ENCODE results near the gene AXIN1. TPM values are rescaled to one million over a fixed set of nuclear protein-coding genes. Genes with fewer than 3 reads are reported as not detected.
A peak's percentile ranks its signal among the peaks of the same experiment; 100 is the strongest.
"Not testable (repeated sequence)": the region's sequence is repeated elsewhere in the genome, so short reads cannot be mapped to it uniquely, and the experiment has no call there.

Gene AXIN1
- total RNA-seq, 2 experiments from 2014 or later: 20.0 to 23.8 TPM

DNA sequence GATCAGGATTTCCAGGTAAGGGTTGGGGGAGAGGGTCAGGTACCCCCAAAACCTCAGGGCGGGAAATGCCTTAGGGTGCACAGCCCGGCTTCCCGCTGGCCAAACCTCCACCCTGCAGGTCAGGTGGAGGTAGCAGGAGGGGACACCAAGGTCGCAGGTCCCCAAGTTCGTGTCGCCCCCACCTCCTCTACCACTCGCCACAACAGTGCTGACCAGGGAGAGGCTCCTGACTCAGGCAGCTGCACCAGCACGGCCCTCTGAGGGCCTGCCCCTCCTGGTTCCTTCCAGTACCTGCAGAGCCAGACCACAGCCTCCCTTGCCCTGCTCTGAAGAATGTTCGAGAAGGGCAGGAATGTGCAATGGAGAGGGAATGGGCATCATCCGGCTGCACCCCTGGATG, 14.0 kb upstream of the AXIN1 start:
- Mint-ChIP-seq H3K9me3 (ENCODE audit: low read depth) (no peaks in the 10 kb centered on the region), H3K36me3 (ENCODE audit: low read depth) (peaks cover 10% of the 10 kb centered on the region), H3K4me1 (peaks cover 20% of the 10 kb centered on the region), H3K27me3 (peaks cover 5% of the 10 kb centered on the region), H3K4me3 (no peak overlapping the region), H3K27ac (no peak overlapping the region)
- intact Hi-C loops (cut with DNase I, micrococcal nuclease): no loop called here
- ATAC-seq: no peak
- CTCF ChIA-PET: no interaction called here
- POLR2A ChIA-PET: no interaction called here
- no peak for DNase-seq

DNA sequence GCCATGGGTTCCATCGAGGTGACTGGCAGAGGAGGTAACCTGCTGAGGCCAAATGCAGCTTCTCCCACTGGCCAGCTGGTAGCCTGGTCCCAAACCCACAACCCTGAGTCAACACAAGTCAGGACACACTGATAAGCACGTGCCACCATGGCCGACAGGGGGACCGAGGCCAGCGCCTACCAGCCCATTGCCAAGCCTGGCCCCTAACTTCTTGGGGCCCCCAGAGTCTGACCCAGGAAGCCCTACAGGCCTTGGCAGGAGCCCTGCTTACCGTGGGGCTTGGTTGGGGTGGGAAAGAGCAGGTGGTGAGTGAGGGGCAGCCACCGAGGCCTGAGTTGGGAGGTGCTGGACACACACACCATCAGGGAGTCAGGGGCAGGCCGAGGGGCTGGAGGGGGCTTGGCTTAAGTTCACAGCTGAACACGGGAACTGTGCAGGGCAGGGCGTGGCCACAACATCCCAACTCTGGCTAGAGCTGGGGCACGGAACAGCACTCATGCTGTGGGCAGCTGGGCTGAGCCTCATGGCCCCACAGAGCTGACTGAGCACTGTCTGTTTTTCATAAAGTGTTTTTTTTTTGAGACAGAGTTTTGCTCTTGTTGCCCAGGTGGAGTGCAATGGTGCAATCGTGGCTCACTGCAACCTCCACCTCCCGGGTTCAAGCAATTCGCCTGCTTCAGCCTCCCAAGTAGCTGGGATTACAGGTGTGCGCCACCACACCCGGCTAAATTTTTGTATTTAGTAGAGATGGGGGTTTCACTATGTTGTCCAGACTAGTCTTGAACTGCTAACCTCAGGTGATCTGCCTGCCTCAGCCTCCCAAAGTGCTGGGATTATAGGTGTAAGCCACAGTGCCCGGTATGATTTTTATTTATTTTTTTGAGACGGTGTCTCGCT, 12.3 kb upstream of the AXIN1 start:
- H3K4me3 Mint-ChIP-seq: no peak overlapping the region
- POLR2A ChIA-PET: no interaction called here
- H3K27me3 Mint-ChIP-seq: peaks cover 5% of the 10 kb centered on the region
- H3K9me3 Mint-ChIP-seq (ENCODE audit: low read depth): no peaks in the 10 kb centered on the region
- ATAC-seq (no peak), DNase-seq (no peak)
- H3K4me1 Mint-ChIP-seq: peaks cover 12% of the 10 kb centered on the region
- CTCF ChIA-PET: interaction anchor here (1.2 kb wide), 1 partner anchor 17 kb away, joined by 3 read pairs; no protein-coding TSS in a partner anchor
- intact Hi-C loops (cut with DNase I, micrococcal nuclease): no loop called here
- peaks cover 10% of the 10 kb centered on the region for H3K36me3 Mint-ChIP-seq (ENCODE audit: low read depth)
- no peak overlapping the region for H3K27ac Mint-ChIP-seq

- CTCF ChIA-PET: interaction anchor here (0.8 to 1.0 kb wide), 2 partner anchors 9 to 168 kb away, joined by 3 read pairs; no protein-coding TSS in a partner anchor
- POLR2A ChIA-PET: no interaction called here
- ATAC-seq: no peak
Measured at GRCh38 chr16:363766-364490, 11.4 kb upstream of the AXIN1 start.

DNA sequence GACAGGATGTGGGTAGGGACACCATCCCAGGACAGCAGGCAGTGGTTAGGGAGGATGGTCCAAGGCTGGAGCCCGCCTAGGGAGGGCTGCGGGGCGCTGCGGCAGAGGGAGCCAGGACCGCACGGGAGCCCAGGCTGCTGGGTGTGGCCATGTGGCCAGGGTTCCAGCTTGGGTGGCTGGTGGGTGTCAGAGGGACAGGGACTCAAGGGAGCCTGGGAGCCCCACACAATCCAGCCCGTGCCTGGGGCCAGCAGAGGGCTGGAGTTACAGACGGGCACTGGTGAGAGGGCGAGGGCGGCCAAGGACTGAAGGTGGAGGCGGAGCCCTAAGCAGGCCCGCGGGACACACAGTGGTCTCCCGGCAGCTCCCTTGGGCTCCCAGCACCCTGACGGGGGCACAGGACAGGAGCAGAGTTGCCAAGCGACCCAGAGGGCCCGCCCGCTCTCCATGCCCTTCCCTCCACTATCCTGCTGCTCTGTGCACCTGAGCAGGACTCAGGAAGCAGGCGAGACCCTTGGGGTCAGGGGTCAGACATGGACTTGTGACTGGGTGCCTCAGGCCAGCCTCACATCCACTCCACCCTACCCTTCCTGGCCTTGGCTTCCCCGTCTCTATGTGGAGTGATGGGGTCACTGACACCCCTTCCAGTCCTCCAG, 10.7 kb upstream of the AXIN1 start:
- intact Hi-C loops (cut with DNase I, micrococcal nuclease): loop anchor here in 1 of 2 experiments (2.0 kb wide), 1 partner anchor 256 kb away; no protein-coding TSS in a partner anchor
- no peak overlapping the region for H3K27ac Mint-ChIP-seq
- H3K4me3 Mint-ChIP-seq: no peak overlapping the region
- DNase-seq (no peak), ATAC-seq (no peak)
- H3K36me3 Mint-ChIP-seq (ENCODE audit: low read depth): peaks cover 6% of the 10 kb centered on the region
- ChIA-PET CTCF (interaction anchor here (0.8 to 2.3 kb wide), 4 partner anchors 8 to 257 kb away, joined by 3 to 15 read pairs (median 8); no protein-coding TSS in a partner anchor), POLR2A (interaction anchor here (1.0 kb wide), 1 partner anchor 256 kb away, joined by 4 read pairs; no protein-coding TSS in a partner anchor)
- H3K27me3 Mint-ChIP-seq: peaks cover 5% of the 10 kb centered on the region
- no peaks in the 10 kb centered on the region for H3K9me3 Mint-ChIP-seq (ENCODE audit: low read depth)
- H3K4me1 Mint-ChIP-seq: peaks cover 5% of the 10 kb centered on the region

More at GRCh38 chr16:363766-364490, 11.4 kb upstream of the AXIN1 start:
- Mint-ChIP-seq H3K4me1 (peaks cover 5% of the 10 kb centered on the region), H3K9me3 (ENCODE audit: low read depth) (no peaks in the 10 kb centered on the region), H3K27me3 (peaks cover 5% of the 10 kb centered on the region), H3K36me3 (ENCODE audit: low read depth) (peaks cover 9% of the 10 kb centered on the region), H3K27ac (no peak overlapping the region), H3K4me3 (no peak overlapping the region)
- no peak for DNase-seq
- intact Hi-C loops (cut with DNase I, micrococcal nuclease): loop anchor here in 1 of 2 experiments (2.0 kb wide), 1 partner anchor 257 kb away; no protein-coding TSS in a partner anchor

GRCh38 chr16:362702-362999, 10.1 kb upstream of the AXIN1 start:
- ATAC-seq; DNase-seq; H3K9me3 Mint-ChIP-seq (ENCODE audit: low read depth); H3K4me3 Mint-ChIP-seq; H3K27me3 Mint-ChIP-seq; H3K36me3 Mint-ChIP-seq (ENCODE audit: low read depth); H3K4me1 Mint-ChIP-seq; H3K27ac Mint-ChIP-seq: not testable (repeated sequence)
- CTCF ChIA-PET: interaction anchor here (0.6 to 2.3 kb wide), 11 partner anchors 8 to 300 kb away, joined by 3 to 24 read pairs (median 4); no protein-coding TSS in a partner anchor
- intact Hi-C loops (cut with DNase I, micrococcal nuclease): loop anchor here (1.0 to 2.0 kb wide), 4 partner anchors 245 to 297 kb away; no protein-coding TSS in a partner anchor
- POLR2A ChIA-PET: interaction anchor here (1.0 kb wide), 1 partner anchor 256 kb away, joined by 4 read pairs; no protein-coding TSS in a partner anchor

DNA sequence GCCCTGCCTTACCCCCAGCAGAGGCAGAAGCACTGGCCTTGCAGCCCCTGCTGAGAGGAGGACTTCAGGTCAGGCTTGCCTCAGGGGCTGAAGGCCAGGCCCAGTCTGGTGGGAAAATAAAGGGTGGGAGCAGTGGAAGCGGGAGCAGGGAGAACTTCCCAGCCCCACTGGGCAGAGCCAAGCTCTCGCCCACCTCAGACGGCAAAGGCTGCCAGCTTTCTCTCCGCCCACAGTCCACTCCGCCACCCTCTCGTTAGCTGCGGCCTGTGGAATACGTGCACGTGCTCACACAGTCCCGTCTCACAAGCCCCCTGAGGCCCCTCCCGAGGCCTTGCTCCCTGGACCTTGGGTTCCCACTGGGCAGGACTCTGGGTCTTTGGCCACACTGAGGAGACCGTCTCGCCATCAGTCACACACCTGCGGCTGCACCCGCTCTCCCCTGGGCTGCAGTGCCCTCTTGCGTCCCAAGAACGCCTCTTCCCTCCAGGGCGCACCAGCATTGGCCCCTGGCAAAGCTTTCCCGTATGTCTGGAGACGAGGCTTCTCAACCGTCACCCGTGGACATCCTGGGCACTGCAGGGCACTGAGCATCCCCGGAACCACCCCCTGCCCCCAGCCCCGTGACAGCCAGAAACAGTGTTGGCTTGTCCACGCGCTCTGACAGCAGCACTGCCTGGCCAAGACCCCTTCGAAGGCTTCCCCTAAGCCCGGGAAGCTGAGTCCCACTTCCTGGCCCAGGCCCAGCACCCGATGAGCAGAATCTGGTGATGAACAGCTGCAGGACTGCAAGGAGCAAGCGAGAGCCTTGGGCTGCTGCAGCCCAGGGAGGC, 9.6 kb upstream of the AXIN1 start:
- Mint-ChIP-seq H3K9me3 (ENCODE audit: low read depth) (no peaks in the 10 kb centered on the region), H3K4me3 (no peak overlapping the region), H3K27ac (no peak overlapping the region), H3K27me3 (peaks cover 5% of the 10 kb centered on the region), H3K36me3 (ENCODE audit: low read depth) (peaks cover 5% of the 10 kb centered on the region), H3K4me1 (peaks cover 5% of the 10 kb centered on the region)
- CTCF ChIA-PET: interaction anchor here (0.6 to 2.3 kb wide), 14 partner anchors 9 to 299 kb away, joined by 3 to 24 read pairs (median 4); no protein-coding TSS in a partner anchor
- ATAC-seq (peak; percentile 96), DNase-seq (peak; percentile 87)
- POLR2A ChIA-PET: interaction anchor here (1.0 kb wide), 1 partner anchor 255 kb away, joined by 4 read pairs; no protein-coding TSS in a partner anchor
- intact Hi-C loops (cut with DNase I, micrococcal nuclease): loop anchor here (1.0 to 2.0 kb wide), 4 partner anchors 245 to 297 kb away; no protein-coding TSS in a partner anchor

DNA sequence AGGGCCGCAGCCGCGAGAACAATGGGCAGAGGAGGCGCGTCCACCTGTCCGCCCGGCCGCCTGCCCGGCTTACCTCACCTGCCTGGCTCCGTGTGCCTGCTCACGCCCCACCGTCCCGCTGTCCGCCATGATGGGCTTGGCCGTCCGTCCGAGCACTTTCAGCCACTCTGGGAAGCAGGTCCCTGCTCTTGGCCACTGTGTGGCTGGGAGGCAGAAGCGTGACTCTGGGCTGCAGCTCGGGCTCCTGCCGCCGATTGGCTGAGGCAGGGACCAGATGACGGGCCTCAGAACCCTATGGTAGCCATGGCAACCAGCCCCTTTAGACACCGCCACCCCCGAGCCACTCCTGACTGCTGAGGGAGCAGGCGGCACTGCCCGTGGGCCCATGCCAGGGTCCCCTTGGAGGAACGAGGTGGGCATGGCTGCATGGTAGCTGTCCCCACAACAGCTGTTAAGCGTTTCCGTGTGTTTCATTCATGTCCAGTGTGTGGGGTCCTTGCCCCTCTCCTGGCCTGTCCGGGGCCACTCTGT, 8.9 kb upstream of the AXIN1 start:
- Mint-ChIP-seq H3K4me1 (peaks cover 5% of the 10 kb centered on the region), H3K27ac (no peak overlapping the region), H3K36me3 (ENCODE audit: low read depth) (no peaks in the 10 kb centered on the region), H3K27me3 (peaks cover 5% of the 10 kb centered on the region), H3K4me3 (no peak overlapping the region), H3K9me3 (ENCODE audit: low read depth) (no peaks in the 10 kb centered on the region)
- ChIA-PET CTCF (interaction anchor here (0.6 to 2.3 kb wide), 11 partner anchors 12 to 299 kb away, joined by 3 to 24 read pairs (median 4); no protein-coding TSS in a partner anchor), POLR2A (no interaction called here)
- ATAC-seq: no peak
- intact Hi-C loops (cut with DNase I, micrococcal nuclease): no loop called here
- DNase-seq: peak; percentile 13

- intact Hi-C loops (cut with DNase I, micrococcal nuclease): no loop called here
- Mint-ChIP-seq H3K27me3 (peaks cover 5% of the 10 kb centered on the region), H3K36me3 (ENCODE audit: low read depth) (no peaks in the 10 kb centered on the region), H3K27ac (no peak overlapping the region), H3K9me3 (ENCODE audit: low read depth) (no peaks in the 10 kb centered on the region), H3K4me3 (no peak overlapping the region), H3K4me1 (peaks cover 5% of the 10 kb centered on the region)
- DNase-seq (no peak), ATAC-seq (no peak)
- CTCF ChIA-PET: interaction anchor here (0.7 to 2.3 kb wide), 4 partner anchors 11 to 254 kb away, joined by 4 to 15 read pairs (median 9); no protein-coding TSS in a partner anchor
- POLR2A ChIA-PET: interaction anchor here (0.6 kb wide), 1 partner anchor 43 kb away, joined by 4 read pairs; no protein-coding TSS in a partner anchor
Measured at GRCh38 chr16:360698-361336, 8.3 kb upstream of the AXIN1 start.

GRCh38 chr16:359871-360697, 7.6 kb upstream of the AXIN1 start:
- H3K9me3 Mint-ChIP-seq (ENCODE audit: low read depth): no peaks in the 10 kb centered on the region
- H3K27ac Mint-ChIP-seq: no peak overlapping the region
- intact Hi-C loops (cut with DNase I, micrococcal nuclease): no loop called here
- CTCF ChIA-PET: no interaction called here
- H3K27me3 Mint-ChIP-seq: peaks cover 5% of the 10 kb centered on the region
- POLR2A ChIA-PET: interaction anchor here (0.6 kb wide), 1 partner anchor 44 kb away, joined by 4 read pairs; no protein-coding TSS in a partner anchor
- H3K4me1 Mint-ChIP-seq: peaks cover 11% of the 10 kb centered on the region
- peak; percentile 6 for DNase-seq
- no peak for ATAC-seq
- H3K4me3 Mint-ChIP-seq: no peak overlapping the region
- no peaks in the 10 kb centered on the region for H3K36me3 Mint-ChIP-seq (ENCODE audit: low read depth)

Data from activated CD4-positive, alpha-beta T cell treated with anti-CD3 and anti-CD28 coated beads for 36 hours (primary cell).